HG03469 (cell line): Measurements from ENCODE around the gene ANXA2.
"Not testable (repeated sequence)": the region's sequence is repeated elsewhere in the genome, so short reads cannot be mapped to it uniquely, and the experiment has no call there.

ENCODE experiments used
- ATAC-seq: cut with Tn5 transposase; IDR thresholded peaks from one replicate; pipeline ENCODE4 v1.9.1; 2021; ENCODE audit warnings: mild to moderate bottlenecking, moderate library complexity, moderate number of reproducible peaks; ENCODE audit not compliant: unreplicated experiment

ANXA2 gene

GRCh38 chr15:60372227-60372626, 25.6 kb downstream of the ANXA2 start:
- no peak for ATAC-seq

GRCh38 chr15:60371175-60372051, 26.4 kb downstream of the ANXA2 start:
- ATAC-seq = no peak

DNA sequence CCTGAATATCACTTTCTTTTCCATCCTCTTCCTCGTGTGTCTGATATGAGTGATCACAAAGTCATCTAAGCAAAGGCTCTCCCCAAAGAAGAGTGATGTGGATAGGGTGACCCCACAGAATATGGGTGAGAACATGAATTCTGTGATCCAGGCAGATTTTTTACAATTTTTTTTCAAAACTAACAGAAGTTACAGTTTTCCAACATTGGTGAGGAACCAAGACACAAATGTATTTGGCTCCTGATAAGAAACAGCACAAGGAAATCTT, 27.0 kb downstream of the ANXA2 start:
- no peak for ATAC-seq

DNA sequence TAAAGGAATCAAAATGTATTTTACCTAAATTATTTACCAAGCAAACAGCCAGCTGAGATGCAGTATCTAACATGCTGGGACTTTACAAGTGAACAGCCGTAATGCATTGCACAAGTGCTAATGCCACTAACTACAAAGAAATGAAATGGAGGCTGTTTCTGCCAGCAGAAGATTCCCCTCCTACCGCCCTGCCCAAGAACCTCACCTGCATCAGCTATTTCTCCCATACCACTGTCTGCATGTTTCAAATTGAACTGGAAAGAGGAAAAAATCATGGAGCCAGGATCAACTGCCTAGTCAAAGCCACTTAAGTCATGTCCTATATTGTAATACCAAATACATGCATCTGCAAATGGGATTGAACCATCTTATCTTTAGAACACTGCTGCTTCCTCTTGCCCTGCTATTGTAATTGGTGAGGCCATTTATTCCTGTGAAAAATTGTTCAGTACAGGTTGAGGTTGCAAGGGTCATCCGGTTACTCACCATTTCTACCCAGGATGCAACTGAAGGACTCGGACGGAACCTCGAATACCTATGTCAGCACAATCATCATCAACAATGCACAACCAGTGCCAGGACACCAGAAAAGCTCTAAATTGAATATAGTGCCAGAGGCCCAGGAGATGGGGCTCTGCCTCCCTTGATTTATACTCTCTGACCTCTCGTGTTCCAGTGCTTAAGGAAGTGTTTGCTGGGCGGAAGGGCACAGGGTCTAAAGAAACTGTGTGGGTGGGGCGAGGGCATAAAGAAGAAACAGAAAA, 27.5 kb downstream of the ANXA2 start:
- ATAC-seq = no peak

DNA sequence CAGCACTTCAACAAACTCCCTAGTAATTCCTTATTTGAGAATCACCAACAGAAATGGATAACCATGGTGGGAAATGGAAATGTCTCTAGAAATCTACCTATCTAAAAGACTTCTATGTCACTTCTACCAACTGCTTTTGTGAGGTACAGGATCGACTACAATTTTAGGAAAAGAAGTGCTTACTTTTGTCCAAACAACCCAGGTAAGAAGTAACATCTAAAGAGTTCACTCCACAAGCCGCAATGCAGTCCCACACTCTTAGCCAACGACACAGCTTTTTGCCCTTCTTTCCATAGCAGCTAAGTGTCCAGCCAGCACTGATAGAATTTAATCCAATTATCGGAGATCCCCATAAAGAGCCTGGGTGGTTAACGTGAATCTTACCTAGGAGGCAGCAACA, 28.1 kb downstream of the ANXA2 start:
- no peak for ATAC-seq

DNA sequence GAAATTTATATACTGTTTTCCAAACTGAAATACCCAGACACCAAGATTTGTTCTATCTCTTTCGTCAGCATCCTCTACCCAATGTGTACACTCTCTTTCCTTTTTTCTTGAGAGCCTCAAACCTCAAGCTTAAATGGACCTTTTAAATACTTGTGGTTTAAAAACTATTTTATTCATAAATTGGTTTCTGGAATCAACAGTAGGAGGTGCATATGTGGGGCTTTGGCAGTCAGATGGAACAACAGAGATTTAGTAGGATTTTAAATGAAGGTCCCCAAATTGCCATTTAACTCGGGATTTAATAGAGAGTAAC, 33.2 kb downstream of the ANXA2 start:
- no peak for ATAC-seq

GRCh38 chr15:60363903-60364611, 33.7 kb downstream of the ANXA2 start:
- ATAC-seq = no peak

GRCh38 chr15:60363087-60363549, 34.7 kb downstream of the ANXA2 start:
- no peak for ATAC-seq

- no peak for ATAC-seq
These were observed 35.3 kb downstream of the ANXA2 start for GRCh38 chr15:60362321-60363086.

GRCh38 chr15:60359738-60360137, 38.0 kb downstream of the ANXA2 start:
- not testable (repeated sequence) for ATAC-seq

DNA sequence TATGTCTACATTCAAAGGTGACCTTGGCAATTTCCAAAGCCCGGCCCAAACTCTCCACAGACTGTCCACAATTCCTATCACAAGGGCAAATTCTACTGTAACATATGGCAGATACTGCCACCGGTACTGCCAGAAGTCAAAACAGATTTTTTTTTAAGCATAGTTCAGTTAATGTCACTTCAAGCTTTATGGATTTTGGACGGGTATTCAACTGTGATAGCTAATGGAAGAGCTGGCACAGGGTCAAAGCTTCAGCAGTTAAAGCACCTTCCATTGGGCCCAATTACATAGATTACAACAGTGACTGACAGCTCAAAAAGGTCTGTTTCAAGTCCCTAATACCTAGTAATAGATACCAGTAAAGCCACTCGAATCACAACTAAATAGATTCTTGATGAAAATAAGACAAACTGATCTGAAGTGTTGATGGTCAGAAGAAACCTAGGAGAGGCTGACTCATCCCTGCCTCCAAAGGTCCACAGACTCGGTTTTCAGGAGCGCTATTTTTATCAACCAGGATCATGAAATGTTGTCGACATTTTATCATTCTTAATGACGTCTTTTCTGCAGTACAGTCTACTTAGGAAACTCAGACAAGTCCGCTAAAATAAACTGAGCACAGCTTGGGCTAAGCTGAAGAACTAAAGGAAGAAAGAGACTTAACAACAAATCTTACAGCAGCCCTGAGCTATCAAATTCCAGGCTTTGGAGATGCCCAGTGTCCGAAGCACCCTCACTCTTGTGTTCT, 38.7 kb downstream of the ANXA2 start:
- ATAC-seq = no peak

- ATAC-seq = no peak
These were observed 41.0 kb downstream of the ANXA2 start for GRCh38 chr15:60356832-60357231.

DNA sequence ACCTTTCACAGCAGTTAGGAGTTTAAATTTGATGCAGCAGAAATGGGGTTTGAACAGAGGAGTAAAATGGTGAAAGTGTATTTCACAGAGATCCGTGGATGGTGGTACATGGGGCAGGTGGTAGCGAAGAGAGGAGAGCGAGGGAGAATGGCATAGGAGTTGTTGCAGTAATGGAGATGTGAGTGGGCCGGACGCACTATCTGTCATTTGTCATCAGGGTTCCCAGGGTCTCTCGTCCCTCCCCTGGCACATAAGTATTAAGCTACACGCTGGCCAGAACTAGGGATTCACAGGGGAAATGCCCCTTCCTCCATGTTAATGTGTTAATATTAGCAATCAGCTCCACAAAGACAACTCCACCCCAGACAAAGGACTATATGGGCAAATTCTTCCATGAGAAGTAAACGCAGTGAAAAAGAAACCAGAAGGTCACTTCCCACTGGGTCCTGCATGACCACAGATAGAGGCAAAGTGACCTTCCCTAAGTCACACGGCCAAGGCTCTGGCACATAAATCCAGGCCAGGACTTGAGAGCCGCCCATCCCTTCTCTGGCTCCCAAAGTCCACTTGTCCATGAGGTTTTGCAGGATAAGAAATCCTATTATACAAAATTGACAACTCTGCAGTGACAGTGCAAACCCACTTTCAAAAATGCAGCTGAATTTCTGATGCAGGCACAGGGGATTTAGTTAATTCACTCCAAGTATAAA, 42.5 kb downstream of the ANXA2 start:
- ATAC-seq = no peak

- ATAC-seq = no peak
These were observed 44.4 kb downstream of the ANXA2 start for GRCh38 chr15:60353245-60353920.

- ATAC-seq = no peak
These were observed 45.3 kb downstream of the ANXA2 start for GRCh38 chr15:60352525-60352924.

DNA sequence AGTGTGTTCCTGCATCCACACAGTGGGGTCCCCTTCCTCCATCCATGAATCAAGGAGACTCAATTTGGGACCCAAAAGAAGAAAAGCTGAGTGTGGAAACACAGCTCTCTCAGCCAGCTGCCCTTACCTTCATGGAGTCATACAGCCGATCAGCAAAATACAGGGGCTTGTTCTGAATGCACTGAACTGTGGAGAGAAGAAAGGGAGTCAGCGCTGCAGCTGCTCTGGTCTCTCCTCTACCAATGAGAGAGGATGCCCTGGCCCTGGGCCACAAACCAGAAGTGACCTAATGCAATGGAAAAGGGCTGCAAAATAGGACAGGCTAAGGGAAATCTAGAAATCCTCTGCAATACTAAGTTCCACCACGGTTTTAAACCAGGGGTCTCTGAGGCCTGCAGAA, 46.7 kb downstream of the ANXA2 start:
- ATAC-seq = no peak

DNA sequence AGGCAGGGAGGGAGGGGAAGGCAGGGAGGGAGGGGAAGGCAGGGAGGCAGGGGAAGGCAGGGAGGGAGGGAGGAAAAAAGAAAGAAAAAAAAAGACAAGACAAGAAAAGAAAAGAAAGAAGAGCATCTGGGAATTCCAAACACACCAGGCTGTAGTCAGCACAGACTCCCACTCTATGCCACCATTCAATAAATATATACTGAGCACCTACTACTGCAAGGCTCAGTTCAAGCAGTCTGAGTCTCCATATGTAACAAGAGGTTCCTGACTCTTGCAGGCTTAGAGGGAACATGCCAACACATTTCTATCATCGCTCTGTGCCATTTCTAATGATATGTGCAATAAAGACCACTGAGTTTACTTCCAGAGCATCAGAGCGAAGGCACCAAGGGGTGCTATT, 47.7 kb downstream of the ANXA2 start:
- ATAC-seq = no peak

DNA sequence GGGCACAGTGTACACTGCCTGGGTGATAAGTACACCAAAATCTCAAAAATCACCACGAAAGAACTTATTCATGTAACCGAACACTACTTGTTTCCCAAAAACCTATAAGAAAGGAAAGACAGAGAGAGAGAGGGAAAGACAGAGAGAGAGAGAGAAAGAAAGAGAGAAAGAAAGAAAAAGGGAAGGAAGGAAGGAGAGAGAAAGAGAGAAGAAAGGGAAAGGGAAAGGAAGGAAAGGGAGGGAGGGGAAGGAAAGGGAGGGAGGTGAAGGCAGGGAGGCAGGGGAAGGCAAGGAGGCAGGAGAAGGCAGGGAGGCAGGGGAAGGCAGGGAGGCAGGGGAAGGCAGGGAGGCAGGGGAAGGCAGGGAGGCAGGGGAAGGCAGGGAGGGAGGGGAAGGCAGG, 48.2 kb downstream of the ANXA2 start:
- ATAC-seq = no peak

DNA sequence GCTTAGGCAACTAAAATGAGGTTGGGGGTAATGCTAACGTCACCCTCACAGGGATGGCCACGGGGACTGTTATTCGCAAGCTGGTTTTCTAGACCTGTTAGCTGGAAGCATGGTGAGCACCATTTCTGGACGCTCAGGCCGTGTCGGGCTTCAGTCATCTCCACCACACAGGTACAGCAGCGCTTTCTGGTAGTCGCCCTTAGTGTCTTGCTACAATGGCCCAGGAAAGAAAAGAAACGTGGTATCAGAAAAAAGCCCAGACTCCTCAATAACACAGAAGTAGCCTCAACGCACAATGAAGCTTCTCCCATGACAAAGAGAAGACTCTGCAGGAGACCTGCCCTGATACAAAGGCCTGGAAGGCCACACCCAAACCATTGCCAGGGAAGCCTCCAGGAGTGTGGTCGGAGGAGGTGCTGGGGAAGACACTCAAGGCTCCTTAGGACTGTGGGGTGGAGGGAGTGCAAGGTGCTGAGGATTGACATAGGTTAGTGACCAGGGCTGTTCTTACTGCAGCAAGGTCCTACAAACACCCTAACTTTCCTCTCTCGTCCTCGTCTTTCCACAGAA, 50.2 kb downstream of the ANXA2 start:
- ATAC-seq = no peak
